HG03039 (cell line): ENCODE results near the gene THYN1.
"Not testable (repeated sequence)": the region's sequence is repeated elsewhere in the genome, so short reads cannot be mapped to it uniquely, and the experiment has no call there.

Source experiments
- ATAC-seq: cut with Tn5 transposase; IDR thresholded peaks from one replicate; pipeline ENCODE4 v1.9.1; 2021; ENCODE audit warnings: mild to moderate bottlenecking, moderate library complexity; ENCODE audit not compliant: unreplicated experiment

Gene THYN1

DNA sequence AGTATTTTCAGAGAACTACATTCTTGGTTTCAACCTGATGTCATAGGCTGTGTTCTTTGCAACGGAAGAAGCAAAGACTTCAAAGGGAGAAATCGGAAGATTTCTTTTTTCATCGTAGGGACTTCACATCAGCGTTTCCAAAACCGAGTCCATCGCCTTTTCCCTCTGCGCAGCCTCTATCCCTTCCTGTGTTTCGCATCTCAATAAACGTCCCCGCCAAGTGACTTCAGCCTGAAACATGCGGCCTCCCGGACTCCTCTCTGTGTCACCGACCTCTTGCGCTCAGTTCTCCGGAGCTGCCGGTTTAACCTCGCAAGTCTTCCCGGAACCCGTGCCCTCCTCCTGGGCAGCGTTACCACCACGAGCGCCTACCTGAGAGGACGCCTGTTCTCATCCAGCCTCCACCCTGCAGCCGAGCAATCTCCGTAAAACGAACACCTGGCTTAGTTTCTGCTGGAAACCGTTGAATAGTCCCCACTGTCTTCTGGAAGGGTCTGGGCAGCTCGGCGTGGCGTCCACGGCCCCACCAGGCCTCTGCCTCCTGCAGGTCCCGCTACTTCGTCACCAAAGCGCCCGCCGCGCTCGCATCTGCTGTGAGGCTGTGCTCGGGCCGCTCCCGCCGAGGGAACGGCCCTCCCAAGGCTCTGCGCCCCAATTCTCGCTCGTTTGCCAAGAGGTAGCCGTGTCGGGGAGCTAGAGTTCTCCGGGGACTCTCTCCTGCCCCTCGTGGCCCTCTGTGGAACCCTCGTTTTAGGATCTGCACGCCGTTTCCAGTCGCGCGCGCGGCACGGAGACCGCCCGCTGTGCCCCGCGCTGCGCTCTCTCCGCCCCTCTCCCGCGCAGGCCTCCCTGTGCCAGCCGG, 22.6 kb upstream of the THYN1 start, which contains the start of gene GLB1L3:
Gene GLB1L3 (plus strand): TSS at position 846 of the 862 bp plus-strand sequence. CDS start 362 bp downstream, outside the sequence.
- peak; percentile 62 for ATAC-seq

DNA sequence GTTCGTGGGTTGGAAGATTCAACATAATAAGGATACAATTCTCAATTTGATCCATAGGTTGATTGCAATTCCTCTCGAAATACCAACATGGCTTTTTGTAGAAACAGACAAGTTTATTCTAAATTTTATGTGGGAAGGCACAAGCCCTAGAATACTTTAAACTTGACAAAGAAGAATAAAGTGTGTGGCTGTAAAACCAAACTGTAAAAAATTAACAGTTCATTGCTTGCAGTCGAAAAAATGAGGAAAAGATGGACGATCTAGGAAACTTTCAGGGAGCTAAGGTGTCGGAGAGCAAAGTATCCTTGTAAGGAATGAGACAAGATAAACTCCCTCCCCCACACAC, 22.0 kb upstream of the THYN1 start:
- ATAC-seq, result no peak

DNA sequence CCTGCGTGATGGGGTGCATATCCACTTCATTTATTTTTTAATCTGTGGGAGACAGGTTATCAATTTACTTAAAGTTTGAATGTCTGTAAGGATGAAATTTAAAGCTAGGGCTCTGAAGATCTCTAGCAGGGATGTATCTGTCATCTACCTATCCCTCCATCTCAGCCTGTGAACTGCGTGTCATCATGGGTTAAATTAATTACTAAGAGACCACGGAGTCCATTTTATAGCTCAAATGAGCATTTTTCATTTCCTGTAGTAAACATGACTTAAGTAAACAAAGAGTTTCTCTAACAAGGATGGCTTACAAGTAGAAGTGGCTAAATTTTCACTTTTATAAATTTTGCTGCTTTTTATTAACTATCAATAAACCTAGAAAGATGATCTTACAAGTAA, 20.2 kb upstream of the THYN1 start:
- no peak for ATAC-seq

DNA sequence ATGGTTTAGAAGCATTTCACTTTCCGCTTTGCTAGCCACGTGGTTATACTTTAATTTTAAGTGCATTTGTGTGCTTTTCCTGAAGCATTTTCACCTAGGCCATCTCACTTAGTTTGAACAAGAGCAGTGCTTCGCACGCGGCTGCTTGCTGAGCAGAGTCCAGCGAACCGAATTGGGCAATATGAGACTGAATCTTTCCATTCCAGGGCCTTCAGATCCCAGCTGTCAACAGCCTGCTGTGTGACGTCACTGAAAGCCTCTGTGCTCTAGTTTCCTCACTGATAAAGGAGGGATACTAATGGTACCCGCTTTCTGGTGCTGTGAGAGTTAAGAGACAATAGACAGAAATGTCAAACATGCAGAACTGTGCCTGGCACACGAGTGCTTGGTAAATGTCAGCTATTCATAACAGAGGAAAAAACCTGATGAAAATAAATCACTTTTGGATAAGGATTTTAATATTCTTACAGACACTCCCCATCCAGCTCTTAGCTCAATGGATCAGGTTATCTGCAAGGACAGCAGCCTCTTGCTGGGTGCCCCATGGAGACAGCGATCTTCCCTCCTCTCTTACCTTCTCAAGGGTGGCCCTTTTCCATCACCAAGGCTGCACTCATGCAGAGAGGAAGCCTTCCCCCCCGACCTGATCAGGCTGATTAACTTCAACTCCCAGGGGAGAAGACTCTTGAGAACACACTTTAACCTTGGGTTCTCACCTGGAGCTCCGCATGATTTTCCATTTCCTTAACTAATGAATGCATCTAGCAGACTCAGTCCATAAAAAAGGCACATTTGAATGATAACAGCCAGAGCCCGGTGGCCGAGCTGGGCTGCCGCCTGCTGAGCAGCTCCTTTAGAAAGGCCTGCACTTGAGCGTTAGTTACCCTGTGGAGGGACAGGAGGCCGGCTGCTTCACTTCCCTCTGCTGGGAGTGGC, 19.5 kb upstream of the THYN1 start:
- ATAC-seq, result no peak

DNA sequence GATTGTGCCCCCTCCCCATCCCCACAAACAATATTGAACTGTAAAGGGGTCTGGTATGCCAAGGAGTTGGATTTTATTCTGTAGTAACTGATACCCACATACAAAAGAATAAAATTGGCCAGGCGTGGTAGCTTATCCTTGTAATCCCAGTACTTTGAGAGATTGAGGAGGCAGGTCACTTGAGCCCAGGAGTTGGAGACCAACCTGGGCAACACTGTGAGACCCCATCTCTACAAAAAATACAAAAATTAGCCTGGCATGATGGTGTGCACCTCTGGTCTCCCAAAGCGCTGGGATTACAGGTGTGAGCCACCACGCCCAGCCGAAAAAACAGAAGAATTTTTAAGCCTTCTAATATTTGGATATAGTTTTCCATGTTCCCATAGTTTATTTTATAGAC, 18.8 kb upstream of the THYN1 start:
- no peak for ATAC-seq

DNA sequence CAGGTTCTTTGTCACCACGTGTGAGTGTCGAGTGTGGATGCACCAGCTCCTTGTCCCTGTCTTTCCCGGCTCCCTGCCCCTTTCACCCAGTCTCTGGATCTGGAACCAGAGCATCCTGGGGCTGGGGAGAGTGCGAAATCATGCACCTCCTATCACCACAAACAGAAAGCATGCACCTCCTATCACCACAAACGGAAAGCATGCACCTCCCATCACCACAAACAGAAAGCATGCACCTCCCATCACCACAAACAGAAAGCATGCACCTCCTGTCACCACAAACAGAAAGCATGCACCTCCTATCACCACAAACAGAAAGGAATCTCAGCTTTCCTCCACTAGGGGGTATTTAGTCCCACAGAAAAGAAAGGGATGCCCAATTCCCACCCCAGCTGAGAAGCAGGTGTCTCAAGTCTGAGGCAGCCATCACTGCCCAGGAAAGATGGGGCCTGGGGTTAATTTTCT, 17.1 kb upstream of the THYN1 start:
- no peak for ATAC-seq

DNA sequence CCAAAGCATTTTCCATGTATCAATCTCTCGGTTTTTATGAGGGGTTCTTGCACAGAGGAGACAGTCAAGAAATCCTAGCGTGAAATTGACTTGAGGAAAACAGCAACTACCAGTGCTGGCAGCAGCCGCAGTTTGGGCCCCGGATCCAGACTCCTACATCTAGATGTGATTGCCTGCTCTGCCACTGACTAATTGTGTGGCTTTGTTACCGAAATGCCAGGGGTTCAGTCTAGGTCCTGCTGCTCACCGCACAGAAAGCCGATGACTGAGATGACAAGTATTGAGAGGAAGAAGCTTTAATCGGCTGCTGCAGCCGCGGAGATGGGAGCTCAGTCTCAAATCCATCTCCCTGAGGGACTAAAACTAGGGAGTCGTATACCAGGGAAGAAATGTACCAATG, 14.8 kb upstream of the THYN1 start:
- ATAC-seq, result no peak

DNA sequence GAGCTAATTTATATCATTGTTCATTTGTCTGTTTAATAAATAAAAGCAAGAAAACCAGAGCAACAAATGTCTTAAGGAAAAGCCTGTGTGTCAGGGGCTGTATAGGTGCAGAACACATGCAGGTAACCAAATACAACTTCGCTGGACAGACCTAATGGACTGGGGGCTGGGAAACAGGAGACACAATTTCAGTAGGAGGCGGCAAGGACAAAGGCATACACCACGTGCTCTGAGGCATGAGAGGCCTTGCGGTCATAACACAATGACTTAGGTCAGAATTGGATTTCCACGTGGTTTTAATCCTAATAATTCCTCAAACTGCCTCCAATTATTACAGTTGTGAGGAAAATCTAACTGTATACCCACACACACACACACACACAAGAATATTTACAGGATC, 14.3 kb upstream of the THYN1 start:
- ATAC-seq, result no peak

DNA sequence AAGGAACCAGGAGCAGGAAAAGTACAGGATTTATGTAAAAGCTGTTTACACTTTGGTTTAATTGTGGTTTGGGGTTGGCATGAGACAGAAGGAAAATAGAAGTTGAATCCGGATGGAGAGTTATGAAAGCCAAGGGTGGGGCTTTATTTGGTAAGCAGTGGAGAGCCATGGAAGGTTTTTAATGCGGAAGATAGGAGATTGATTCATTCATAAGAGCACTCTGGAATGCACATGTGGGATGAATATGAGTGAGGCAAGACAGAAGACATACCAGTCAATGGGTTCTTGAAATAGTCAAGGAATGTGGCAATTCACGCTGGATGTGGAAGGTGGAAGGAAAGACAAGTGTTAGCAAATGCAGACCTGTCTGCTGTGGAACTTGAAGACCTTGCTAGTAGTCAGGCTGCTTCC, 13.7 kb upstream of the THYN1 start:
- no peak for ATAC-seq

DNA sequence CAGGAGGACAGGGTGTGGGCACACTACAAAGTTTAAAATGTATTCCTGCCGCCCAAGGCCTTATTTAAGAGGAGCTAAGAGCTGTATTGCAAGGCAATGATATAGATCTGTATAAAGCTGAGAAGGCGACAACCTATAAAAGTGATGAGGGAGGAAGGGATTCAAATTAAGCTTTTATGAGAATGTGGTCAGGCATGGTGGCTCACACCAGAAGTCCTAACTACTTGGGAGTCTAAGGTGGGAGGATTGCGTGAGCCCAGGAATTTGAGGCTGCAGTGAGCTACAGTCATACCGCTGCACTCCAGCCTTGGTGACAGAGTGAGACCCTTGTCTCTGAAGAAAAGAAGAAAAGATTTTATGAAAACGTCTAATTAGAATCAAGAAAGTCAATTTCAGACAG, 13.3 kb upstream of the THYN1 start:
- no peak for ATAC-seq

DNA sequence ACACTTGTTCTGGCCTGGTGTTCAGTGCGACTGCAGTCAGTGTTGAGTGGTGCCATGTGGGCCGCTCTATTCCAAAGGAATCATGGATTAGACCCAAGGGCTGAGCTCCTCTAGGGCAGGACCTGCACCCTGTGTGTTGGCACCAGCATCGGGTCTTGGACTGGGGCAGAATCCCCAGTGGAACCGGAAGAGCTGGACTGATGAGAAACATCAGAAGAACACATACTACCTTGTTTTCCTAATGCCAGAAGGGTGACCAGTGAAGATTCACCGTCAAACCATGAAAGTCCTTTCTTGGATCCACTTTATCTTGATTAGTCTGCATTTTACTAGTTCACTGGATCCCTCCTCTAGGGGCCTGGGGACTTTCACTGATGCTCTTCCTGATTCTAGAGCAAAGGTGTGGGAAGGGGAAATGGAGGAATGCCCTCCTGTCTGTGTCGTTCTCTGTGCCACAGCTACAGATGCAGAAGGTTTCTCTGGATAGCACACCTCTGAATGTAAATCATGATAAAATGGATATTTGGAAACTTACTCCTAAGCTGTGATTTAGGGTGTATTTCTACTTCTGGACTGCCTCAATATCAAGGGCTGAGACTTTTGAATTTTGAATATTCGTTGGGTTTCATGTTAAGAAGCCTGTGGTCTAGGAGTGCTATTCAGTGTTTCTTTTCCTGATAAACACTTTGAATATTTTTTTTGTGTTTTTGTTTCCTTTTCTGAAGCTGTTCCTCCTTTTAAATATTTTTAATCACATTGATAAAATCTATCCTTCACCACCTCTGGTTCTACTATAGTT, 12.0 kb upstream of the THYN1 start:
- no peak for ATAC-seq

DNA sequence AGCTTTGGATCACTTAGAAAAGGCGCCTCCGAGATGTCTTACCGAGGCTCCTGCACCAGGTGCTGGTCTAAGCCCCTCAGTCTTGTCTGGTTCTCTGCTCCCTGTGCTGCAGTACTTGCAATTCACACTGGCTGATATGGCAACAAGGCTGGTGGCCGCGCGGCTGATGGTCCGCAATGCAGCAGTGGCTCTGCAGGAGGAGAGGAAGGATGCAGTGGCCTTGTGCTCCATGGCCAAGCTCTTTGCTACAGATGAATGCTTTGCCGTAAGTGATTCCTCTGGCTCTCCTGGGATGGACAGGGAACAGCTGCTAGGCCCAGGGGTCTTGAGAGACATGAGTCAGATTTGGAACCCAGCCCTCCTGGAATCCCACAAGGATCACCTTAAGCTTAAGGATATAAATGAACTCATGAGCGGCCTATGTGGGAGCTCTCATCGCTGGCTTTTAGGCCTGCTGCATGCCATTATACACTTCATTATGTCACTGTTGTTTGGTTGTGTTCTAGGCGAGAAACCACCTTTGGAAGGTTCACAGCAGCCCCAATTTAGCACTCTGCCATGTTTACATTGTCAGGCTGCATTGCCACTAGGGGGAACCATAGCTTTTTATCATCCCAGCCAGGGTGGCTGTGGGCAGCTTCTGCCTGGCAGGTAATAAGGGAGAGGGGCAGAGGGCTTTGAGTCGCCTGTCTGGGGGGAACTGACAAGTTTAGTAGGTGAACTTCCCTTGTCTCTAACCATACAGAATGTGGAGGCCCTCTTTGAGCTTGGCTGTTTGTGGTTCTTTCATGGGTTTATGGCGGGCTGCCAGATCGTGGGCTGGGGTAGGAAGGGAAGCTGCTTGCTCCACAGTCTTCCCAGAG, 8.7 kb upstream of the THYN1 start:
- ATAC-seq, result no peak

DNA sequence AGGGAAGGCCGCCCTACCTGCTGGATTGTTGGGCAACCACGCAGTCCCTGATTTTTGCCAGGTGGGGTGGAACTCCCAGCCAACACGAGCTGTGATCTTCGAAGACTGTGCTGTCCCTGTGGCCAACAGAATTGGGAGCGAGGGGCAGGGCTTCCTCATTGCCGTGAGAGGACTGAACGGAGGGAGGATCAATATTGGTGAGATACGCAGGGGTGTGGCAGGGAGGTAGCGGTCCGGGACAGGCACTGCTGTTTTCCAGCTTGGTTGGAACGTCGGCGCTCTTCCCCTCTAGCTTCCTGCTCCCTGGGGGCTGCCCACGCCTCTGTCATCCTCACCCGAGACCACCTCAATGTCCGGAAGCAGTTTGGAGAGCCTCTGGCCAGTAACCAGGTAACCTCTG, 7.8 kb upstream of the THYN1 start:
- ATAC-seq, result no peak

DNA sequence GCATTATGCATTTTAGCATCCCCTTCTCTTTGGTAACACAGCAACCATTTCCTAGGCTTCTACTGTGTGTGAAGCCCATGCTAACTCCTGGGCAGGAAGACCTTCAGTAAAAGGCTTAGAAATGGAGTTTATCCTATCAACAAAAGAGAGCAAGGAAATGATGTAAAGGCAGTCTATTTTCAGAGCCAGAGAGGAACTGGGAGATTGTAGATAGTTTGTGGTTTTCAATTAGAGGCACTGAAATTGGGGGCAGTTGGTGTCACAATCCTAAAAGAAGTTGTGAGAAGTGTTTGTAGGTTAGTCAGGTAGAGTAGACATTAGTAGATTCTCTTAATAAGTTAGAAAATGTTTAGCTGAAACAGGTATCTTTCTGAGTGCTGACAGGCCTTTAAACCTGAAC, 7.4 kb upstream of the THYN1 start:
- no peak for ATAC-seq

DNA sequence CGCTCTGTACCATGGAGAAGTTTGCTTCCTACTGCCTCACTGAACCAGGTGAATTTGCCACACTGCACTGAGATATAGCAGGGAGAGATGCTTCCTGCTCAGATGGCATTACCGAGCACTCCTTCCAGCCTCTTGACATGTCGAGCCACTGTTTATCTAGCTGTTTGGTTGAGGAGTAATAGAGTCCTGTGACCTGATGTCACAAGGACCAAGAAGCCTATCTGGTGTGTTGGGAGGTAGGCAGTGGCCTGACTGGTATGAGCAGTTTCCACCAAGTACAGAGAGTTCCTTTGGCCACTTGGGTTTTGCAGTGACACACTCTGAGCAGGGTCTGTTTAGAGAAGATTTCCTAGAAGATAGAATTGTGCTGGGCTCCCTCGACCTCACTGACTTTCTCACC, 5.4 kb upstream of the THYN1 start:
- no peak for ATAC-seq

DNA sequence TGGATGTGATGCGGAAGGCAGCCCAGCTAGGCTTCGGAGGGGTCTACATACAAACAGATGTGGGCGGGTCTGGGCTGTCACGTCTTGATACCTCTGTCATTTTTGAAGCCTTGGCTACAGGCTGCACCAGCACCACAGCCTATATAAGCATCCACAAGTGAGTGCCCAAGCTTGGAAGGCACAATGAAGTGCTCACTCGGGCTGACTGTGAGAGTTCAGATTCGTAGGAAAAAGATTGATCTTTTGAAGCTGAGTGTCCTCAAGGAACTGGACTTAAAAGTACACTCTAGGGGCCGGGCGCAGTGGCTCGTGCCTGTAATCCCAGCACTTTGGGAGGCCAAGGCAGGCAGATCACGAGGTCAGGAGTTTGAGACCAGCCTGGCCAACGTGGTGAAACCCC, 3.9 kb upstream of the THYN1 start:
- ATAC-seq, result no peak

DNA sequence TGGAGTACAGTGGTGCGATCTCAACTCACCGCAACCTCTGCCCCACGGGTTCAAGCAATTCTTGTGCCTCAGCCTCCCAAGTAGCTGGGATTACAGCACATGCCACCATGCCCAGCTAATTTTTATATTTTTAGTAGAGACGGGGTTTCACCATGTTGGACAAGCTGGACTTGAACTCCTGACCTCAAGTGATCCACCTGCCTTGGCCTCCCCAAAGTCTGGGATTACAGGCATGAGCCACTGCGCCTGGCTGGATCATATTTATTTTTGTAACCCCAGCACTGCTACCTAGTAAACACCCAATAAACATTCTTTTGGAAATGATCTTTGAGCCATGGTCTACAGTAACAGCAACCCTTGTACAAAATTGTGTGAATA, 2.0 kb upstream of the THYN1 start:
- not testable (repeated sequence) for ATAC-seq

DNA sequence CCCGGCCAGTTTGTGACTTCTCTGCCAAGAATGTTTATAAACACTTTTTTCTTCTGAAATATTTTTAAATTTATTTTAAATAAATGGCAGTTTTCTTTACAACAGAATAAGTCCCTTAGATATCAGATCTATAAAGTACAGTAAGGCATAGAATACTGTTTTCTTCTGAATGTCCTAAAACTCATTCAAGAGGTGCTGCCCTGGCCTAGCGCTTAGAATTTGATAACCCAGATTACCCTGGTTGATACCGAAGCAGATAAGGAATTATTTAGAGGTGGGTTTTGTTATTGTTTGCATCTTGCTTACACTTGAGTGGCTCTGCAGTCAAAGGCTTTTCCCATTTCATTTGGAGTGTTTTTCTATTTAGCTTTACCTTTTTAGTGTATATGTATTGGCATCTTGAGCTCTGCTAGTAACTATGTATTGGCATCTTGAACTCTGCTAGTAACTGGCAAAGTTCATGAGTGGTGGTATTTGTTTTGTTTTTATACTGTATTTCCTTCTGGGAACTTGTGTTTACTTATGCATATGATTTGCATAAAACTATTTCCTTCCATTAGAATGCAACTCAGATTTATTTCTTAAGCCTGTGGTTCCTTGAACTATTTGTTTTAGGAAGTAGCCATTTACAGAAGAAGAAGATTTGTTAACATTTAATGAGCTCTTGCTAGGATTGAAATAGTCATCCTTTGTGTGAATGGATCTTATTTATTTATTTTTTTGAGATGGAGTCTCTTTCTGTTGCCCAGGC, 1.5 kb upstream of the THYN1 start:
- no peak for ATAC-seq
